HG03066 (cell line): ENCODE results near the gene STK11.

Experiments
- ATAC-seq: cut with Tn5 transposase; IDR thresholded peaks from one replicate; pipeline ENCODE4 v1.9.1; 2021; ENCODE audit warnings: low read depth; ENCODE audit not compliant: unreplicated experiment

Gene STK11, protein sequence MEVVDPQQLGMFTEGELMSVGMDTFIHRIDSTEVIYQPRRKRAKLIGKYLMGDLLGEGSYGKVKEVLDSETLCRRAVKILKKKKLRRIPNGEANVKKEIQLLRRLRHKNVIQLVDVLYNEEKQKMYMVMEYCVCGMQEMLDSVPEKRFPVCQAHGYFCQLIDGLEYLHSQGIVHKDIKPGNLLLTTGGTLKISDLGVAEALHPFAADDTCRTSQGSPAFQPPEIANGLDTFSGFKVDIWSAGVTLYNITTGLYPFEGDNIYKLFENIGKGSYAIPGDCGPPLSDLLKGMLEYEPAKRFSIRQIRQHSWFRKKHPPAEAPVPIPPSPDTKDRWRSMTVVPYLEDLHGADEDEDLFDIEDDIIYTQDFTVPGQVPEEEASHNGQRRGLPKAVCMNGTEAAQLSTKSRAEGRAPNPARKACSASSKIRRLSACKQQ

DNA sequence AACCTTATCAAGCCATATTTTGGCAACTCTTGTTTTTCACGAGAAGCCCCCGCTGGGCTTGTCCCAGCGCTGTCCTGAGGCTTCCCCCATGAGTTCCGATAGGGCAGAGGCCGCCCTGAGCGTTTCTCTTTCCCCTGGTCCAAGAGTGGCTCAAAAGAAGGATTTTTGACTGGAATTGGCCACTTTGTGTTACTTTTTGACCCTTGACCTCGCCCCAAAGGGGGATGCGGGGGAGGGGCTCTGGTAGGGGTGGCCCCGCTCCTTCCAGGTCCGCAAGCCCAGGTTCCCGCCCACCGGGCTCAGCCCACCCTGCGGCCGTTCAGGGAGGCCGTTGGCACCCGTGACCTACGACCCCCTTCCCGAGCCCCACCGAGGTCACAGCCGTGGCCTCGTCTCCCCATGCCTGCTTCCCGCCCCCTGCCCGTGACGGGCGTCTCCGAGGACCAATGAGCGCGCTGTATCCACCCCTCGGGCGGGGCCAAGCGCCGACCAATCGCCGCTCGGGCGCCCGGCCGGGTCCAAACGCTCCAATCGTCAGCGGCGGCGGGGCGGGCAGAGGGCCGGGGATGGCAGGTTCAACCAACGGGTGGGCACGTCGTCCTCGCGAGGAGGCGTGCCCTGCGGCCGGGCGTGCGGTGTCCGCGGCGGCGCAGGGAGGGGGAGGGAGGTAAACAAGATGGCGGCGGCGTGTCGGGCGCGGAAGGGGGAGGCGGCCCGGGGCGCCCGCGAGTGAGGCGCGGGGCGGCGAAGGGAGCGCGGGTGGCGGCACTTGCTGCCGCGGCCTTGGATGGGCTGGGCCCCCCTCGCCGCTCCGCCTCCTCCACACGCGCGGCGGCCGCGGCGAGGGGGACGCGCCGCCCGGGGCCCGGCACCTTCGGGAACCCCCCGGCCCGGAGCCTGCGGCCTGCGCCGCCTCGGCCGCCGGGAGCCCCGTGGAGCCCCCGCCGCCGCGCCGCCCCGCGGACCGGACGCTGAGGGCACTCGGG is at the start of gene STK11:
Gene STK11 (plus strand): TSS at position 665 of the 986 bp plus-strand sequence. CDS start 1,136 bp downstream, outside the sequence.
- peak; percentile 83 for ATAC-seq

DNA sequence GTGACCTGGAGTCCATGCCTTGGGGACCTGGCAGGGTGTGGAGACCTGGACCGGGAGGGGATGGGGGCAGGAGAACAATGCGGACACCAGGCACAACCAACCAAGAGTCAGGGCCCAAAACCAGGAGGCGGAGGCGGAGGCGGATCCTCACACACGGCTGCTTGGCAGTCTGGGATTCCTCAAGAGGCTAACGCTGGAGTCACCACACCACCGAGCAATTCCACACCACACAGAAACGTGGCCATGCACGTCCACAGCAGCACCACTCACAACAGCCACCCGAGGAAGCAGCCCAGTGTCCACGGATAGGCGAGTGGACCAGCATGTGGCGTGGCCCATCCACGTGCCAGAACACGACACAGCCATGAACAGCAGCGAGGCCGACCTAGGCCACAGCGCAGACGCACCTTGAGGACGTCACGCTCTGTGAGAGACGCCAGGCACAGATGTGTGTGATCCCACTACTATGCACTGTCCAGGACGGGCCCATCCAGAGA is 49.2 kb upstream of the STK11 start:
- no peak for ATAC-seq

DNA sequence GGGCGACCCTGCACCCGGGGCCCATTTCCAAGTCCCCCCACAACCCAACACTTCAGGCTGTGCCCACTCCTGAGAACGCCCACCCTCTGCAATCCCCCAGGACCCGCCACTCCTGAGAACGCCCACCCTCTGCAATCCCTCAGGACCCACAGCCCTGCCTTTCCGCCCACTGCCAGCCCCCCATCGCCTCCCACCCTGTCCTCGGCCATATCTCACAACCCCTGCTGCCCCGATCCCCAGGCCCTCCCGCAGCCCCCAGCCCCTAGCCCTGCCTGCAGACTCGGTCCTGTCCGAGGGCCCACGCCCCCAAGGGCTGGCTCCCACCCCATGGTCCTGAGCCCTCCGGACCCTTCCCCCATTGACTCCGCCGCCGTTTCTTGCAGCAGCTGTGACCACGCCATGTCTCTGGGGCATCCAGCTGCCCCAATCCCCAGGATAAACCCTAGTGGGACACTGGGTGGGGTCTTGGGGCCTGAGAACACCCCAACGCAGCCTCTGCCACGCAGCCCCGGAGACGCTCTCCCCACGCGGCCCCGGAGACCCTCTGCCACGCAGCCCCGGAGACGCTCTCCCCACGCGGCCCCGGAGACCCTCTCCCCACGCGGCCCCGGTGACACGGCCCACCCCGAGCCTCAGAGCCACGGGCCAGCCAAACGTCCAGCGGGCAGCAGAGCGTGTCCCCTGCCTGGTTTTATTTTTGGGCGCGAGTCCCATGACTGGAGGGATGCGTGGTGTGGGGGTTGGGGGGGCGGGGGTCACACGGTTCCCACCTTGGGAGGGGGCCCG is 48.6 kb upstream of the STK11 start:
- ATAC-seq = no peak

DNA sequence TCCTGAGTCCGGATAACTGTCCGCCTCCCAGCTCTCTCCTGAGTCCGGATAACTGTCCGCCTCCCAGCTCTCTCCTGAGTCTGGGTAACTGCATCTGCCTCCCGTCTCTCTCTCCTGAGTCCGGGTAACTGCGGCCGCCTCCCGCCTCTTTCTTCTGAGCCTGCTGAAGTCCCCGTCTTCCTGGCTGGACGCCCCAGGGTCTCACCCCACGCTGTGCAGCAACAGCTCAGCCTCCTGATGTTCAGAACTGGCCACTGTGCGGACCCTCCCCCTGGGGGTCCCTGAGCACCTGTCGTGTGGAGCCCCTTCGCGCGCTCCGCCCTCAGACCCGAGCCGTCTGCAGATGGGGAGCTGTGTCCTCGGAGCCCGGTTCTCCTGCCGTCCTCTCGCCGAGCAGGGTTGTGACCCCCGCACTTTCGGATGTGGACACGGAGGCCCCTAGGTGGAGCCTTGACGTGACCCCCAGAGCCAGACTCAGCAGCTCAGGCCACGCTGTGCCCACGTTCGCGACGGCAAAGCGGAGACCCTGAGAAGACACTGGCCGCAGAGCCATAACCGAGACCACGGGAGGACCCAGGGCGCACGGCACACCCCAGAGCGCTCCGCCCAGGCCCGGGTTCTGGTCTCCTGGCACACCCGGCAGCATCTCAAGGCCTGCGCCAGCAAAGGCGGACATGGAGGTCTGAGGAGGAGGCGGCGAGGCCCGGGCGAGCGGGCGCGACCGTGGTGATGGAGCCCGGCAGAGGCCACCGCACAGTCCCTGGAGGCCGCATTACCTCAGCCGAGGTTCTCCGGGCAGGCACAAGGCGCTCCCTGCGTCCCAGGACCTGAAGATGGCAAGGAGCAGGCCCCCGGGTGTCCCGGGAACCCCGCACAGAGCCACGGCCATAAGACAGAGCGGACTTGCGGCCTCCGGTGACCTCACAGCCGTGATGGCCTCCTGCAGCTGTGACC is 47.4 kb upstream of the STK11 start:
- ATAC-seq = no peak

DNA sequence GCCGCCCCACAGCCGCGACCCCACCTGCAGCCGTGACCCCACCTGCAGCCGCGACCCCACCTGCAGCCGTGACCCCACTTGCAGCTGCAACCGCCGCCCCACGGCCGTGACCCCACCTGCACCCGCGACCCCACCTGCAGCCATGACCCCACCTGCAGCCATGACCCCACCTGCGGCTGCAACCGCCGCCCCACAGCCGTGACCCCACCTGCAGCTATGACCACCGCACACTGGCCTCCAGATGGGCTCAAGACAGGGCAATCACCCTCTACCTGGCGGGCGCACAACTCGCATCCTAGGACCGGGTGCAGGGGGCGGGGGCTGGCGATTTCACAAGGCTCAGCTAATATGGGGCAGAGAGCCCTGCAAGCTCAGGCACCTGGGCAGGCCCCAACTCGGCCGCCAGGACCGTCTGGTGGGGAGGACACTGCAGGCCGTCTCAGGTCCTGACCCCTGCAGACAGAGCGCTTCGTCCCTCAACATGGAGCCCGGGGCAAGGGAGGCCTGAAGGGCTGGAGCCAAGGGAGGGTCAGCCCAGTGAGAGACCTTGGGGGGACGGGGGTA is 46.6 kb upstream of the STK11 start:
- no peak for ATAC-seq

DNA sequence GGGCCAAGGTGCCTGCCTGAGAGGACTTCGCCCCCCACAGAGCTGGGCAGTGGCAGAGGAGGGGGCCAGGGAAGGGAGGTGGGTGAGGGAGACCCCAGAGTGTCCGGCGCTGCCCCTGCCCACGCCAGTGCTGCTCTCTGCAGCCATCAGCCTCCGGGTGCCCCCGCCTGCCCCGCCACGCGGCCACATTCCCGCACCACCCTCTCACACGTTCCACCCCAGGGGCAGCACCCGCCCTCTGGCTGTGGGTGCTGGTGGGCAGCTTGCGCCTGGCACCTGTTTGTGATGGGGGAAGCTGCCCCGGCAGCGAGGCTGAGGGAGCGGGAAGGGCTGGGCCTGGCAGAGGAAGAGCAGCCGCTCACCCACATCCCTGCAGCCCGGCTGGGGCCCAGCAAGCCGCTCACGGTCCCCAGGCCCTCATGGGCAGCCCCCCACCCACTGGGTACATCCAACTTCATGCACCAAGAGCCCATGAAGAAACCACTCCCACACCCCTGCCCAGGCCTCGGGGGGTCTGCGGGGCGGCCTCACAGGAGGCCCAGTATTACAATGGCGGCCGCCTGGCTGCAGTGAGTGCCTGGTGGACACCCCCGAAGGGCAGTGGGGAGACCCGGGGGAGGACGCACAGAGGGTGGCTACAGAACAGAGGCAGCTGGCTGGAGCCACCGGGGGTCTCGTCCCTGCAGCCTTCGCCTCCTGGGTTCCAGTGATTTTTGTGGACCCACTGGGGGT is 45.5 kb upstream of the STK11 start:
- no peak for ATAC-seq

DNA sequence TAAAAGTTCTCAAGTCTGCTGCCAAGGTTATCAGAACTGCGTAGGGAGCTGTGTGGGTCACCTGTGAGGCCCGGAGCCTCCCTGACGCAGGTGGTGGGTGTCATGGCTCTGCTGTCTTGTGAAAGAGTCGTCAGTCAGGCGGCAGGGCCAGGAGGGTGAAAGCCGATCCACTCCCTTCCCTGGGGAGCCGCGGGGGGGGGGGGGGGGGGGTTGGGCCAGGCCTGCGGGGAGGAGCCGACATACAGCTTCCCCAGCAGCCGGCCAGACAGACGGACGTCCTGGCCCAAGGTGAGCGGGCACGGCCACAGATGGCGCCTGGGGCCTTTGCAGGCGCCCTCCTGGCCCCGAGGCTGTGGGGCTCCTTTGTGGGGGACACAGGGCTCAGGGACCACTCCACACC is 43.9 kb upstream of the STK11 start:
- ATAC-seq = no peak

DNA sequence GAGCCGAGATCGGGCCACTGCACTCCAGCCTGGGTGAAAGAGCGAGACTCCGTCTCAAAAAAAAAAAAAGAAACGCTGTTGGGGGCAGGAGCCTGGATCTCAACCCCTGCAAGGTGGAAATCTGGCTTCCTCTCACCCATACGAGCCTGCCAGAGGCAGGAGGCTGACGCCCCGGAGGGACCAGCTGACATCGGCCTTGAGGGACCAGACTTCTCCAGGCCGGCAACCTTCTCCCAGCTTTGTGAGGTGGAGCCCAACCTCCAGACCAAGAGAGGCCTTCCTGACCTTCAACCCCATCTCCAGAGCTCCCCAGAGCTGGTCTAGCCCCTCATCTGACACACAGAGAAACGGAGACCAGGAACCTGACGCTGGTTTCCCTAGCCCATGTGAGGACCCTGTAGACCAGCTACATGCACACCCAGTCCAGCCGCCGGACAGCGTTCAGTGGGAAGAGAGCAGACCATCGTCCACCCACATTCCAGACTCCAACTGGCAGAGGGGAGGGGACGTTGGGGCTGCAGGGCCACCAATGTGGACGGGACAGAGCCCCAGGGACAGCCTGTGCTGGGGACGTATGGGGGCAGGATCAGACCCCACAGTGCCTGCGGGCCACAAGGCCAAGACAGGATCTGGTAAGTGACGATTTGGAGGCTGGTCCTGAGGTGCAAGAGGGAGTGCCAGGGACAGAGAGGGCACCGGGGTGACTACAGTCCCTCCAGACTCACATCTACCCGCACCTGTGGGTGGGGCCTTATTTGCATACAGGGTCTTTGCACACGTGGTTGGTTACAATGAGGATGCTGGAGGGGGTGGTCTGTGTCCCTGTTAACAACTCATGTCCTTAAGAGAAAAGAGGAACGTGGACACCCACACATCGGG is 42.9 kb upstream of the STK11 start:
- ATAC-seq = no peak

DNA sequence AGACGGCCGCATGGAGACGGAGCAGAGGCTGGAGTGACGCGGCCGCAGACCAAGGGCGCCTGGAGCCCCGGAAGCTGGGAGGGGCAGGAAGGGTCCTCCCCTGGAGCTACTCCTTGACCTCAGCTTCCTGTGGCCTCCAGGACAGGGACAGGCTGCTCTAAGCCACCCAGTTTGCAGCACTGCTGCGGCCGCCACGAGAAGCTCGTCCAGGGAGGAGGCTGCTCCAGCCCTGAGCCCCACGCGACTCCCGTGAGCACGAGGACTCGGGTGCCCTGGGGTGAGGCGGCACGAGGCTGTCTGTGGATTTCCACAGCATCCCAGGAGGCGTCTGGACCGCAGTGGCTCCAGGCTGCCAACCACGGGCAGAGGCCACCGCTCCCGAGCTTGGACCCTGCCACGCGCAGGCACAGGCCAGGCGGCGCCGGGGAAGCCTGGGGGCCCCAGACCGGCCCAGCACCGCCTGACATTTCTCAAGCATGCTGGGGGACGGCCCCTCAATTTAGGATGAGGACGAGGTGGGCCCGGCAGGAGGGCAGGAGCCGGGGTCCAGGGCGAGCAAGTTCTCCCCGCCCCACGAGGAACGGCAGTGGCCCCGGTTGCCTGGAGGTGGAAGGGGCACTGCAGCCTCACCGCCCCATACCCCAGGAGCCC is 42.2 kb upstream of the STK11 start:
- no peak for ATAC-seq

DNA sequence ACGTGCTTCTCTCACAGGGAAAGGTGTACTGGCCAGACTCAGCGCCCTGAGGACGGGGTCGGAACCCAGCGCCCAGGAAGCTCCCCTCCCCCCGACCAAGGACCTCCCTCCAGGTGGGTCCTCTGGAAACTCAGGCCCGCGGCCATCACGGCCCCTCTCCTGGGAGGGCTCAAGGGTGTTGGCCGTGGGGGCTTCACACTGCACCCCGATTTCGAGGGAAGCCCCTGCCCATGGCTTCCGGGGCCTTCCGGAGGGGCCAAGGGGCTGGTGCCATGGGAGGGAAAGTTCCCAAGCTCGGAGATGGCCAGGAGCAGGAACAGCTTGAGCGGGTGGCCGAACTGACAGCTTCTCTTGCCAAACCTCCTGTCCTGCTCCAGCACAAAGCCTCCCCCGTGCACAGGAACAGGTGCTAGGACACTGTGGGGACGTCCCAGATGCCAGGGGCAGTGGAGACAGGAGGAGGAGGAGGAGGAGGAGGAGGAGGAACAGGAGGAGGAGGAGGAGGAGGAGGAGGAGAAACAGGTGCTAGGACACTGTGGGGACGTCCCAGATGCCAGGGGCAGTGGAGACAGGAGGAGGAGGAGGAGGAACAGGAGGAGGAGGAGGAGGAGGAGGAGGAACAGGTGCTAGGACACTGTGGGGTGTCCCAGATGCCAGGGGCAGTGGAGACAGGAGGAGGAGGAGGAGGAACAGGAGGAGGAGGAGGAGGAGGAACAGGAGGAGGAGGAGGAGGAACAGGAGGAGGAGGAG is 41.5 kb upstream of the STK11 start:
- ATAC-seq = no peak

DNA sequence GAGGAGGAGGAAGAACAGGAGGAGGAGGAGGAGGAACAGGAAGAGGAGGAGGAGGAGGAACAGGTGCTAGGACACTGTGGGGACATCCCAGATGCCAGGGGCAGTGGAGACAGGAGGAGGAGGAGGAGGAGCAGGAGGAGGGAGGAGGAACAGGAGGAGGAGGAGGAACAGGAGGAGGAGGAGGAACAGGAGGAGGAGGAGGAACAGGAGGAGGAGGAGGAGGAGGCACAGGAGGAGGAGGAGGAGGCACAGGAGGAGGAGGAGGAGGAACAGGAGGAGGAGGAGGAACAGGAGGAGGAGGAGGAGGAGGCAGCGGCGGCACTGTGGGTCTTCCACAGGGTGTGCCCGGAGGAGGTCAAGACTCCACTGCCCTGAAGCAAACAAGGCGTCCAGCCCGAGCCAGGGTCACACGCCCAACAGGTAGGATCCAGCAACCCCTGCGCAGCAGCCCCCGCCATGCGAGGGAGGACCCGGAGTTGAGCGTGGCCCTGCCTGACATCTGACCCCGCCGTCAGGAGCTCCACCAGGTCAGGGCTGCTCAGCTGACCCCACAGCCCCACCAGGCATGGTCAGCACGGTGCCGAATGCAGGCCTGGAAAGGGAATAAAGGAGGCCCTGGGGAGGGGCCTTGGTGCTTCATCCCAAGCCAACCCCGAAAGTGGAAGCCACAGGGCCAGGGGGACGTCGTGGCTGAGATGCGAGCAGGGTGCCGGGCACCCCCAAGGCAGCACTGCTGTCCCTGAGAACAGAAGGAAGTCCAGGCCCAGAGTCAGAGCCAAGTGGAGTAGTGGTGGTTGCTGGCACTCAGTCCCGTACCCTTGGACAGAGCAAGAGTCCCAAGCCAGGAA is 40.7 kb upstream of the STK11 start:
- no peak for ATAC-seq

DNA sequence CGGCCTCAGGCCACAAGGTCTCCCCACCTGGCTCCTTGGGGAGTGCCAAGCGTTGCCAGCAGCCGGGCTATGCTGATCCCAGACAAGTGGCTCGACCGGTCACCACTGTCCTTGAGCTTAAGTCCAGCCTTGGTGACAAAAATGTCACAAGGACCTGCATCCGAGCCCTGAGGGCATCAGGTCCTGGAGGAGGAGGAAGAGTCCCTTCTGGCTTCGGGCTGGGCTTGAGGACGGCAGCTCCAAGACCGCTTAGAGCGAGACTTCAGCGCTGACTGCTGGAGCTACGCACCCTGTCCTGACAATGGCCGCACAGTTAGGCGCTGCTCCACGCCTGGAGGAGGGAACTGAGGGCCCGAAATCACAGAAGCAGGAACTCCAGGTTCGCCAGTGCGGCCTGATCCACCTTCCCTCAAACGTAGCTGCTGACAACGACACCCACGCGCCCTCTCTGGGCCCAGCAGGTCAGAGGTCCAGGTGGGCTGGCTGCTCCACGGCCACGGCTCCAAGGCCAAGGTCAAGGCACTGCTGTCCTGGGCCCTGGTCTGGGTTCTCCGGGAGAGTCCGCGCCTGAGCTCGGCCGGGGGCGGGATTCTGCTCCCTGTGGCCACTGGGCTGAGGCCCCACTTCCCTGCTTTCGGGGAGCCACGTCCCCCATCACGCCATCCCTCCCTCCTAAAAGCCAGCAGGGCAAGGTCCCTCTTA is 38.6 kb upstream of the STK11 start:
- no peak for ATAC-seq

DNA sequence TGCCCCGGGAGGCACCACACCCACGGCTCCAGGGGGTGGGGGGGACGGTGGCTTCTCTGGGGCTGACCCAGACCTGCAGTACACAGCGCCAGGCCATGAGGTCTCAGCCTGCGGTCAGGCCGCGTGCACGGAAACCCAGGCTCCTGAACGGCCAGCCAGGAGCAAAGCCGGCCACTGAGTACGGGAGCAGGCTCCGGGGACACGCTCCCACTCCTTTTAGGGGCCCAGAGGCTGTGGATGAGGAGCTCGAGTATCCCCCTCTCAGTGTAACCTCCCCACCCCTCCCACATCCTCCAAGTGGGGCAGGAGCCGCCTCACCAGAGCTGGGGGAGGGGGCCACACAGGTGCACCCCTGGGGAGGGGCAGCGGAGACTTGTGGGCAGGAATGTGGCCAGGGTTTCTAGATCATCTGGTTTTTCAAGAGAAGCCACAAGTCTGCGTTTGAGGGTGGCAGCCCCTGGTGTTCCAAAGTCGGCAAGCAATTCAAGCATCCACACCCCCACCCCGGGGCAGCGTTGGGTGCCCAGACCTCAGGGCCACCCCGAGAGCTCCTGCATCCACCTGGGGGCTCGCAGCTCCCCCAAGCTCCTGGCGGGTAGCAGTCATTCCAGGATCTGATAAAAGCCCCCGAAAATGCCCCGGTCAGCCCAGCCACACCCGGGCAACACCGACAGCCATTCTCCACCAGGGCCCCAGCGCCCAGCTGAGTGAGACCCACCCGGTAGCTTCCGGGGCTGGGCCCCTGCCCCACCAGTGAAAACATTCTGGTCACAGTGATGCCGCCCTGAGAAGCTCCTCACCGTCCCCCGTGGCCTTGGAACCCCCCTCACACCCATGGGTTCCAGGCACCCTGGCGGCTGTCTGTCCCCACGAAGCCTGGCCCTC is 37.6 kb upstream of the STK11 start:
- ATAC-seq = no peak
